Measurements from ENCODE around the gene CAMSAP2.

Gene CAMSAP2

DNA sequence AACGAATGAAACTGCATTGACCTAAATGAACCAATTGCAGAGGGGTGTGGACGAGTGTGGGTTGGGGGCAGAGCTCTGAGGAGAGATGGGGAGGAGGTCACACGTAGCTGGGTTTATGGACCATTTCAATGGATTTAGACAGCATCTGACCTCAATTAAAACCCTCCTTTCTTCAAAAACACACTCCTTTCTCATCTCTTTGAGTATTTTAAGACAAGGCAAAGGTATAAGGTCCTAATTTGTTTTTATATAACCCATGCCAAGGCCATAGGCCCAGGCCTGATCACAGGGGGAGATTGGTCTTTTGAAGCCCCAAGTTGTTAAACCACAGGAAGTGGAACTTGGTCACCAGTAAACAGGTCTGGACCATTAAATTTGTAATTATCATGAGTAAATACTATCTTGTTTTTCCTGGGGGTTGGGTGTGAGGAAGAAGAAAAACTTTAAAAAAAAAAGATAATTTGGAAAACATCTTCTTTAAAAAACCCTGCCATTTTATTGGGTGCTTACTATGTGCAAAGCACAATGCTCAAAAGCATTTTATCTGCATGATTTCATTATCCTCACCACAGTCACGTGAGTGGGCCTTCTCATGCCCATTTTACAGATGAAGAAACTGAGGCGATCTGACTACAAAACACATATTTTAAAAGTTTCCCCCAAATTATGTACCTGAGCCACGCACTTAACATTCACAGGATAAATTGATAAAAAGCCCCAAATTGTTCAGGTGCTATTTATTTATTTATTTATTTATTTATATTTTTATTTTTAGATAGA is 147.1 kb downstream of the CAMSAP2 start:
- DNase-seq (ENCODE audit: low read depth): no peak
- TF ChIP-seq, protein P1, sequence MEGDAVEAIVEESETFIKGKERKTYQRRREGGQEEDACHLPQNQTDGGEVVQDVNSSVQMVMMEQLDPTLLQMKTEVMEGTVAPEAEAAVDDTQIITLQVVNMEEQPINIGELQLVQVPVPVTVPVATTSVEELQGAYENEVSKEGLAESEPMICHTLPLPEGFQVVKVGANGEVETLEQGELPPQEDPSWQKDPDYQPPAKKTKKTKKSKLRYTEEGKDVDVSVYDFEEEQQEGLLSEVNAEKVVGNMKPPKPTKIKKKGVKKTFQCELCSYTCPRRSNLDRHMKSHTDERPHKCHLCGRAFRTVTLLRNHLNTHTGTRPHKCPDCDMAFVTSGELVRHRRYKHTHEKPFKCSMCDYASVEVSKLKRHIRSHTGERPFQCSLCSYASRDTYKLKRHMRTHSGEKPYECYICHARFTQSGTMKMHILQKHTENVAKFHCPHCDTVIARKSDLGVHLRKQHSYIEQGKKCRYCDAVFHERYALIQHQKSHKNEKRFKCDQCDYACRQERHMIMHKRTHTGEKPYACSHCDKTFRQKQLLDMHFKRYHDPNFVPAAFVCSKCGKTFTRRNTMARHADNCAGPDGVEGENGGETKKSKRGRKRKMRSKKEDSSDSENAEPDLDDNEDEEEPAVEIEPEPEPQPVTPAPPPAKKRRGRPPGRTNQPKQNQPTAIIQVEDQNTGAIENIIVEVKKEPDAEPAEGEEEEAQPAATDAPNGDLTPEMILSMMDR (IDR thresholded peaks at IDR 0.05; ENCODE audit: control insufficient read depth, extremely low read depth, insufficient read depth): no peak
- no peak overlapping the region for H3K4me3 ChIP-seq (ENCODE audit: low read depth, low read length)

DNA sequence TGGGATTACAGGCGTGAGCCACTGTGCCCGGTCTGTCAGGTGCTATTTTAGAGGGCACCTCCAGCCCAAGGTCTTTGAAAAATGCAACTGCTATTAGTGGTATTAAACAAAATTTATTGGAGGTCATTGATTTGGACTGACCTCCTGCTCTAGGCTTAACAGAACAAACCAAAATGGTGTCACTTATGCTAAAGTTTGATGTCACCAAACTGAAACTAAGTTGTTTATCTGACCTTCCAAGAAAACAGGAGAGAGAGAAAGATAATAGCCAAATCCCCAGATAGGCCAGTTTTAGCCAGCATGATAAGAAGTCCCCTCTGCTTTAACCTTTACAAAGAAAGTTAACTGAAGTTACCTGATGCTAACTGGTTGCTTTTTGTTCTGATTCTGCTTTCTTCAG is 147.9 kb downstream of the CAMSAP2 start:
- H3K4me3 ChIP-seq (ENCODE audit: low read depth, low read length): no peak overlapping the region
- TF ChIP-seq, protein P1 (IDR thresholded peaks at IDR 0.05; ENCODE audit: control insufficient read depth, extremely low read depth, insufficient read depth): no peak

DNA sequence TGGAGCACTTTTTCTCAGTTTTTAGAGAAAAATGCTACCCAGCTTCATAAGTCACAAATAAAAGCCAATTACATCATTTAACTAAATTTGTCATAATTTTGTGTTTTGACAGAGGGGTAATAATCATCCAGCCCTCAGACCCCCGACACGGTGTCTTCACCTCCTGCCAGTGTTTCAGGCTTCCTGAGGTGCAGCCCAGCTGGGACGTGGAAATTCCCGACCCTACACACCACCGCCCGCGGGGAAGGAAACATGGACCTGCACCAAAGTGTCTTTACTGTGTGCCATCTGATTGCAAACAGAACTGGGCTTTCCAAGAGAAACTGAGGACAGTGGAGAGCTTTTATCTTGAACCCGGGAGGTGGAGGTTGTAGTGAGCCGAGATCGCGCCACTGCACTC is 148.3 kb downstream of the CAMSAP2 start:
- DNase-seq (ENCODE audit: low read depth): no peak
- H3K4me3 ChIP-seq (ENCODE audit: low read depth, low read length): no peak overlapping the region
- TF ChIP-seq, protein P1 (IDR thresholded peaks at IDR 0.05; ENCODE audit: control insufficient read depth, extremely low read depth, insufficient read depth): no peak

More for the DNA sequence above, 147.9 kb downstream of the CAMSAP2 start:
- DNase-seq (ENCODE audit: low read depth): no peak

DNA sequence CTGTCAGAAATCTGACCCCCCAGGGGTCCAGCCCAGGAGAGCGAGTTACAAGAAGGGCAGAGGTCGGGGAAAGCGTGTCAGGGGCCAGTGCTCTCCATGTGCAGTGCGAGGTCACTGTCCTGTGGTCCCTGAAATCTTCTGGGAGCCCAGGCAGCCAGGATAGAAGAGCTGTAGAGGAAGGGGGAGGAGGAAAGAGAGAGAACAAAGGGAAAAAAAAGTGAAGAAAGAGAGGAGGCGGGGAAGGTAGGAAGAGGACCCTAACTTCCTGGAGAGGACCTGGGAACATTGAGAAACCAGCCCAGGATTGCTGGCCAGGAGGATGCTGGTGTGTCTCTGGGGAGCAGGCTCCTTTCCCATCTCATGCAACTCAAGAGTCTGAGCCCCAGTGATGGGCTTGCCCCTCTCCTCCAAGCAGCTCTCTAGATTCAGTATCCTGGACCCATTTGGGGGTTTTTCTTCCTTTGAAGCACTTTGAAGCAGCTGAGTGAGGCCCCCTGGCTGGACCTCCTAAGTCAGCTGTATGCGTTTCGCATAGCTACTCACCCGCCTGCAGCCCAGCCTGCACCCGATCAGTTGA is 149.2 kb downstream of the CAMSAP2 start:
- DNase-seq (ENCODE audit: low read depth): no peak
- TF ChIP-seq, protein P1 (IDR thresholded peaks at IDR 0.05; ENCODE audit: control insufficient read depth, extremely low read depth, insufficient read depth): no peak
- no peak overlapping the region for H3K4me3 ChIP-seq (ENCODE audit: low read depth, low read length)

DNA sequence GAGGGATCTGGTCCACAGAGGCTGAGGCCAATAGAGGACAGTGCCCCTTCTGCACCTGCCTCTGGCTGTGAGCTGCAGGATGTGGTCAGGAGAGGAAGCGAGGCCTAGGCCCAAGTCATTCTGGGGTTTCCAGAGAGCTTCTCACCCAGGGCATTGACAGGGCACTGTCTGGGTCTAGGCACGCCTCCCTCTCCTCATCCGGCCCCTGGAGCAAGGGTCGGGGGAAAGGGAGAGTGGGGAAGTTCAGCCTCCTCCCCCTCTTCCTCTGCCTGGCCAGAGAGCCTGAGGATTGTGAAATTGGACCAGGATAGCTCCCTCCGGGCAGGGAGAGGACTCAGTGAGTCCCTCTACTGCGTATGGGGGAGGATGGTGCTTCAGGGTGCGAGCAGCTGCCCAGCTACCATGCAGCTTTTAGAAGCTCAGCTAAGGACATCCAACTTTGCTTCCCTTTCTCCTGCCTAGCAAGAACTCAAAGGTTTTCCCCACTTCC is 149.7 kb downstream of the CAMSAP2 start:
- no peak overlapping the region for H3K4me3 ChIP-seq (ENCODE audit: low read depth, low read length)
- TF ChIP-seq, protein P1 (IDR thresholded peaks at IDR 0.05; ENCODE audit: control insufficient read depth, extremely low read depth, insufficient read depth): no peak
- DNase-seq (ENCODE audit: low read depth): no peak

DNA sequence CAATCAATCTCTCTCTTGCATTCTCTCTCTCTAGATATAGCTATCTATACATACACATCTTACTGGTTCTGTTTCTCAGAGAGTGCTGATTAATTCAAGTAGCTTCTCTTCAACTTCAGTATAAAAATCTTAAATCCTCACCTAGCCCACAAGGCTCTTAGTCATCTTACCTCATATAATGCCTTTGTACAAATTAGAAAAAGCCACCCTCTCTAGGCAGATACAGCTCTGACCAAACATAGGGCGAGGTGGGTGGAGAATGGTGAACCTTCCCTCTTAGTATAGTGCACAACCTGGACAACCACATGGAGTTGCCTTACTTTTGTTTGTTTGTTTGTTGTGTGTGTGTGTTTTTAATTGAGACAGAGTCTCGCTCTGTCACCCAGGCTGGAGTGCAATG is 150.9 kb downstream of the CAMSAP2 start:
- H3K4me3 ChIP-seq (ENCODE audit: low read depth, low read length): no peak overlapping the region
- DNase-seq (ENCODE audit: low read depth): no peak
- TF ChIP-seq, protein P1 (IDR thresholded peaks at IDR 0.05; ENCODE audit: control insufficient read depth, extremely low read depth, insufficient read depth): no peak

Data from LNCaP clone FGC (cell line).